Neuron (in vitro differentiated cells): ENCODE measurements around the gene PRTG.
"Not testable (repeated sequence)": the region's sequence is repeated elsewhere in the genome, so short reads cannot be mapped to it uniquely, and the experiment has no call there.

Experiments used
- H2AFZ ChIP-seq: one replicate; pipeline ENCODE4 v1.6.1; 2013; ENCODE audit warnings: low read depth, mild to moderate bottlenecking, inconsistent platforms, low read length, moderate library complexity
- H3K27me3 ChIP-seq: one replicate; pipeline ENCODE4 v1.6.1; 2013; ENCODE audit warnings: low read length; ENCODE audit not compliant: insufficient read depth
- H3K36me3 ChIP-seq: one replicate; pipeline ENCODE4 v1.6.1; 2013; ENCODE audit warnings: low read length; ENCODE audit not compliant: insufficient read depth
- H3K4me1 ChIP-seq: one replicate; pipeline ENCODE4 v1.6.1; 2013; ENCODE audit warnings: low read length; ENCODE audit not compliant: insufficient read depth
- H3K4me3 ChIP-seq: 2 replicates; pipeline ENCODE4 v1.5.1; 2013; ENCODE audit warnings: mild to moderate bottlenecking, low read length, moderate library complexity
- H3K9me3 ChIP-seq: one replicate; pipeline ENCODE4 v1.6.1; 2013; ENCODE audit warnings: low read length

PRTG gene

DNA sequence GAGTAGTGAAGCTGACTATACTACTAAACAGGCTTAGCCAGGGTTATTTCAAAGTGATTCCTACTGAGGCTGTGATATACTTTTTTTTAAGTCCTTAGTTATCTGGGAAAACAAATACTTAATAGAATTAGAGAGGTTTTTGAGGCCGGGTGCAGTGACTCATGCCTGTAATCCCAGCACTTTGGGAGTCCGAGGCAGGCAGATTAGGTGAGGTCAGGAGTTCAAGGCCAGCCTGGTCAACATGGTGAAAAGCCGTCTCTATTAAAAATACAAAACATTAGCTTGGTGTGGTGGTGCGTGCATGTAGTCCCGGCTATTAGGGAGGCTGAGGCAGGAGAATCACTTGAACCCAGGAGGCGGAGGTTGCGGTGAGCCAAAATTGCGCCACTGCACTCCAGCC, 34.2 kb downstream of the PRTG start:
- peaks cover 74% of the 10 kb centered on the region for H3K4me1 ChIP-seq
- no peak overlapping the region for H3K4me3 ChIP-seq
- H2AFZ ChIP-seq, result no peak overlapping the region
- H3K27me3 ChIP-seq, result no peaks in the 10 kb centered on the region
- peaks cover 18% of the 10 kb centered on the region for H3K36me3 ChIP-seq
- H3K9me3 ChIP-seq, result no peaks in the 10 kb centered on the region

DNA sequence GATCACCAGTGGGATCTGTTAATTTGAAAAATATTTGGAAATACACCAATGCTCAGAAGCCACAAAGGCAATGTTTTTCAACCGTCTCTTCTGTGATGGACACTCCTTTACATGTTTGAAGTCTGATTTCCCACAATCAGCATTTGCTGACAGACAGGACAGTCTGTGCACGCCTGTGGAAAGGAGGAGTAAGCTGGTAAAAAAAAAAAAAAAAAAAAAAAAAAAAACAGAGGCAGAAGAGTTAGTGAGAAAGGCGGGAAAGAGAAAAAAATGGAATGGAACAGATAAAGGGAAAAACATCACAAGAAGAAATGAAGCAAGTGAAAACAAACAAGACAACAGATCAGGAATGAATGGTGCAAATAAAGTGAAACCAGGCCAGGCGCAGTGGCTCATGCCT, 35.0 kb downstream of the PRTG start:
- no peaks in the 10 kb centered on the region for H3K9me3 ChIP-seq
- H3K36me3 ChIP-seq, result peaks cover 18% of the 10 kb centered on the region
- H3K4me1 ChIP-seq, result peaks cover 74% of the 10 kb centered on the region
- H3K27me3 ChIP-seq, result no peaks in the 10 kb centered on the region
- H3K4me3 ChIP-seq, result no peak overlapping the region
- H2AFZ ChIP-seq, result no peak overlapping the region

DNA sequence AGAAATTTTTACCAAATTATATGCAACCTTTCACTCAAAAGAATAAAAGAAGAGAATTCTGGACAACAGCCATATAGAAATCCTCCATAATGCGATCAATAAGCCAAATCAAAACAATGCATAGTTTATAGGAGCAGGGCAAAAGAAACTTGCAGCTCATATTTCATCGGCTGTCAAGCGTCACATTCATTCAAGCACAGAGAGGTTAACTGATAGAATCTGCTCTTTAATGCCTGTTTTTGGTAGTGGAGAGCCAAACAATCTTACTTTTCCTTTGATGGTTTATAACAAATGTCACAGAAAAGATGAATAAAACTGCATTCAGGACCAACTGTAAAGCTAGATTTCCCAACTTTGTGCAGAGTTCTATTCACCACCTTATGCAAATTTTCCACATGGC, 35.4 kb downstream of the PRTG start:
- H3K36me3 ChIP-seq, result peaks cover 18% of the 10 kb centered on the region
- H3K4me1 ChIP-seq, result peaks cover 74% of the 10 kb centered on the region
- H3K9me3 ChIP-seq, result no peaks in the 10 kb centered on the region
- no peak overlapping the region for H3K4me3 ChIP-seq
- H3K27me3 ChIP-seq, result no peaks in the 10 kb centered on the region
- no peak overlapping the region for H2AFZ ChIP-seq

DNA sequence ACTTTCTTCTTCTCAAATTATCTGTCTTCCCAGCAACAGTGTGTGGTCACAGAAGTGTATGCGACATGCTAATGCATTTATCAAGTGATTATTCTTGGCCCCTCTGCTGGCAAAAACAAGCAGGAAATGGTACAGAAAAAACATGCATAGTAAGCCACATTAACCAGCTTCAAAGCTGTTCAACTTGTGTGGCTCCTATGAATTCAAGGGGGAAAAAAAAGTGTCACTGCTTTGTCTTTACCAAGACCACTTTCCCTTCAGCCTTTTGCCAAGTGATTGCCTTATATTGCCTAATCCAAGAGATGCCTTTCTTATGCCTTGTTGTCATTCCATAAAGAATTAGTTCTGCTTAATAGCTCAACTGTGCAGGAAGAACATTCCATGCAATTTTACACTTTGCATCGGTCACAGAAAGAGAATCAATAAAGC, 39.1 kb downstream of the PRTG start:
- Histone ChIP-seq H3K4me1 (peaks cover 58% of the 10 kb centered on the region), H3K9me3 (peaks cover 3% of the 10 kb centered on the region), H3K36me3 (peaks cover 24% of the 10 kb centered on the region), H3K27me3 (no peaks in the 10 kb centered on the region), H2AFZ (no peak overlapping the region), H3K4me3 (no peak overlapping the region)

DNA sequence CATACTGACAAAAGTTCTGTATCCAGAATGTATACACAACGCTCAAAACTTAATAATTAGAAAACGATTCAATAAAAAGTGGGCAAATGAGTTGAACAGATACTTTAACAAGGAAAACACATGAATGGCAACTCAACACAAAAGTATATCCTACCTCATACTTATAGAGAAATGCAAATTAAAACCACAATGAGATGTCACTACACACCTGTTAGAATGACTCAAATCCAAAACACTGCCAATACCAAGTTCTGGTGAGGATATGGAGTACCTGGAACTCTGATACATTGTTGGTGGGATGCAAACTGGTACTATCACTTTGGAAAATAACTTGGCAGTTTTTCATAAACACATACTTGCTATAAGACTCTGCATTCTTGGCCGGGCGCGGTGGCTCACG, 42.1 kb downstream of the PRTG start:
- Histone ChIP-seq H3K4me1 (peaks cover 38% of the 10 kb centered on the region), H3K9me3 (peaks cover 3% of the 10 kb centered on the region), H3K4me3 (no peak overlapping the region), H3K36me3 (peaks cover 36% of the 10 kb centered on the region), H2AFZ (no peak overlapping the region), H3K27me3 (no peaks in the 10 kb centered on the region)

DNA sequence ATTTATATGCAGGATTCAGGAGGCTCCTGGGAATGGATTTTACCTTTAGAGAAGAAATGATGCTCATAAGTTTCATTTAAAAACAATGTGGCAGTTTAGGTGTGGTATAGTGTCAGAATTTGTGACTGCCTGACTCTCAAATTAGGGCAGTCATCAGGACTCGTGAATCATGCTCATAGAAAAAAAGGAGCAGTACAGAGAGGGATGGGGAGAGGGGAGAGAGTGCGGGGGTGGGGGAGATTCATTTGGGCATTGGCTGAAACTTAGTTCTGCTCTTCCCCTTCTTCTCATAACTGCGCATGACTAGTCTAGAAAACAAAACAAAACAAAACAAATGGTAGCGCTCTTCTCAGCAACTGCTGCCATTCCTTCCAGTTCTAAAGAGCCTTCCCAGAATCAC, 44.3 kb downstream of the PRTG start:
- Histone ChIP-seq H3K9me3 (peaks cover 3% of the 10 kb centered on the region), H3K4me3 (no peak overlapping the region), H3K36me3 (peaks cover 36% of the 10 kb centered on the region), H3K27me3 (no peaks in the 10 kb centered on the region), H3K4me1 (peaks cover 40% of the 10 kb centered on the region), H2AFZ (no peak overlapping the region)

DNA sequence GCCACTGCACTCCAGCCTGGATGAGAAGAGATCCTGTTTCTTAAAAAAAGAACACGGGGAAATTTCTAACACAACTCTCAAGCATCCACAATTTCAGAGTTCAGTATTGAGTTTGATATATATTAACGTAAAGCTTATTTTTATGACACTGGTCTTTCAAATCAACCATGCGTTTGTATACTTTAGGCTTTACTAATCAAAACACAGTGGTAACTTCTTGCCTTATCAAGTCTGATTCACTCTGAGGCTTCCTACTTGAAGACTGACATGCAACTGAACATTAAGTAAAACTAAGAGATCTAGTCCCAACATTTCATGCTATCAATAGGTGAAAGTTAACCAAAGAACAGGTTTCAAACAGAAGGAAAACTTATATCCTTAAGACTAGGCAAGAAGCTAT, 46.7 kb downstream of the PRTG start:
- H3K27me3 ChIP-seq, result no peaks in the 10 kb centered on the region
- H3K4me1 ChIP-seq, result peaks cover 30% of the 10 kb centered on the region
- H3K36me3 ChIP-seq, result peaks cover 49% of the 10 kb centered on the region
- H2AFZ ChIP-seq, result no peak overlapping the region
- peaks cover 3% of the 10 kb centered on the region for H3K9me3 ChIP-seq
- no peak overlapping the region for H3K4me3 ChIP-seq

DNA sequence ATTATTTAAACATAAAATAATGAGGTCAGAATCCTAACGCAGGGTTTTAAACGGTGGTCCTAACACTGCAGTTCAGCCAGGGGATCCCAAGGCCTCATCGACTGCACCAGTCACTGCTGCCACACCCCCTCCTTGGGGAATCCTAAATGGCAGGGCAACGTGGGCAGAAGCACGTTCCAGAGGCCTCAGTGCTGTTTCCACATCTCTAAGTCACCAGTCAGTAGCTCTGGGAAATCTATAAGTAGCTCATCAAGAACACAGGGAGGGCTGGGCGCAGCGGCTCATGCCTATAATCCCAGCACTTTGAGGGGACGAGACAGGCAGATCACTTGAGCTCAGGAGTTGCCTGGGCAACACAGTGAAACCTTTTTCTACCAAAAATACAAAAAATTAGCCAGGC, 47.5 kb downstream of the PRTG start:
- Histone ChIP-seq H3K9me3 (peaks cover 2% of the 10 kb centered on the region), H2AFZ (no peak overlapping the region), H3K4me1 (peaks cover 30% of the 10 kb centered on the region), H3K4me3 (no peak overlapping the region), H3K27me3 (no peaks in the 10 kb centered on the region), H3K36me3 (peaks cover 47% of the 10 kb centered on the region)

DNA sequence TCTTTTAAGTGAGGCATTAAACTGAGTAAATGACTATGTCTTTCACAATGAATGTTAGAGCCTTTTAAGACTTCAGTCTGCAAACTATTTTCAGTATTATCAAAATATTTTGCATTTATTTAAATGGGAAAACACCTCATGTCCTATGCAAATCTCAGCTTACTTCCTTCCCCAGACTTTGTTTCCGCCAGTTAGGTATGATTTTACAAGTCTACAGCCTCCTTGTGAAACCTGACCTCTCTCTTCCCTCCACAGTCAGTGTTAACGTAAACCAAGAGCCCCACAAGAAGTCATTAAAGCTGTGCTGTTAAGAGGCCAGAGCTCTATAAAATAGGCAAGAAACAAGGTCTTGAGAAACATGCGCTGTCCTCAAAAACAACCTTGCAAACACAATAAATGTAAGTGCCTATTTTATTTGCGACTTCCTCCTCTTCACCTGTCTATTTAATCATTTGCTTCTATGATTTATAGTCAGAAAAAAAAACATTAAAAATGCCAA, 48.3 kb downstream of the PRTG start:
- Histone ChIP-seq H2AFZ (no peak overlapping the region), H3K27me3 (no peaks in the 10 kb centered on the region), H3K4me3 (no peak overlapping the region), H3K9me3 (no peaks in the 10 kb centered on the region), H3K36me3 (peaks cover 50% of the 10 kb centered on the region), H3K4me1 (peaks cover 30% of the 10 kb centered on the region)

DNA sequence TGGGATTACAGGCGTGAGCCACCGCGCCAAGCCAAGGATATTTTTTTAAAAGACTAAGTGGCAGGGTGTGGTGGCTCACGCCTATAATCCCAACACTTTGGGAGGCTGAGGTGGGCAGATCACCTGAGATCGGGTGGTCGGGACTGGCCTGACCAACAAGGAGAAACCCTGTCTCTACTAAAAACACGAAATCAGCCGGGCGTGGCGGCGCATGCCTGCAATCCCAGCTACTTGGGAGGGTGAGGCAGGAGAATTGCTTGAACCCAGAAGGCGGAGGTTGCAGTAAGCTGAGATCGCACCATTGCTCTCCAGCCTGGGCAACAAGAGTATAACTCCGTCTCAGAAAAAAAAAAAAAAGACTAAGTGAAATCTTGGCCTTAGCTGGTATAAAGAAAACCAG, 49.8 kb downstream of the PRTG start:
- peaks cover 44% of the 10 kb centered on the region for H3K36me3 ChIP-seq
- H3K4me1 ChIP-seq, result peaks cover 33% of the 10 kb centered on the region
- H3K9me3 ChIP-seq, H3K27me3 ChIP-seq, H3K4me3 ChIP-seq, H2AFZ ChIP-seq: not testable (repeated sequence)

DNA sequence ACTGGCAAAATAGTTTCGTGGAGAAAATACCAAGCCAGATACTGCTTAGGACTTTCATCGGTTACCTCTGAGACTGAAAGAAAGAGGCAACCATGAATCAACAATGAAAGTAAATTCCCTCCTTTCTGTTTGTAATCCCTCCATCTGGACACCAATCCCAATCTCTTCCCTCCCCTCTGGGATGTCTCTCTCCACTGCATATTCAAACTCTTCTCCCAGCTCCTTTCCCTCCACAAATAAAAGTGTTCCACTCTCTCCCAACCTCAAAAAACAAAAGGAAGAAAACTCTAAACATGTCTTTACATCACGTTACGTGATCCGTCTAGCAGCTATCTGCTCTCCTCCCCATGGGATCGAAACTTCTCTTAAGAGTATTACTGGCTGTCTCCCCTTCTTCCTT, 55.2 kb downstream of the PRTG start:
- H3K4me1 ChIP-seq, result peaks cover 25% of the 10 kb centered on the region
- H3K9me3 ChIP-seq, result no peaks in the 10 kb centered on the region
- H3K27me3 ChIP-seq, result no peaks in the 10 kb centered on the region
- peaks cover 54% of the 10 kb centered on the region for H3K36me3 ChIP-seq
- no peak overlapping the region for H2AFZ ChIP-seq
- no peak overlapping the region for H3K4me3 ChIP-seq

DNA sequence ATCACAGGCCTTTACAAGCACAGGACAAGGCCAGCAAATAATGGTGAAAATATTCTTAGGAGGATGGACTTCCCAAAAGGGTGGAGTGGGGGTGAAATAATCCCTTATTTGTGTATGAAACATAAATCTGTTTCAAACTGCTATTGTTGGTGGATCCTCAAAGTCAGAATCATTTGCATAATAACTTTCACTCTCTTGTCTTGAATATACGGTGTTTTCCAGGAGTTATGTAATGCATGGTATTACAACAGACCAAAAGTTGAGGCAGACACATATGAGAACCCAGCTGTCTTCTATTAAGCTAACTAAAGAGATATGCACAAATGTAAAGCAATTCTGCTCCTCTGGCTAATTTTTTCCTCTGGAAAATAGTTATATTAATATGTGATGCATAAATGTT, 57.7 kb downstream of the PRTG start:
- Histone ChIP-seq H2AFZ (no peak overlapping the region), H3K4me1 (peaks cover 25% of the 10 kb centered on the region), H3K36me3 (peaks cover 60% of the 10 kb centered on the region), H3K9me3 (no peaks in the 10 kb centered on the region), H3K27me3 (no peaks in the 10 kb centered on the region), H3K4me3 (no peak overlapping the region)

DNA sequence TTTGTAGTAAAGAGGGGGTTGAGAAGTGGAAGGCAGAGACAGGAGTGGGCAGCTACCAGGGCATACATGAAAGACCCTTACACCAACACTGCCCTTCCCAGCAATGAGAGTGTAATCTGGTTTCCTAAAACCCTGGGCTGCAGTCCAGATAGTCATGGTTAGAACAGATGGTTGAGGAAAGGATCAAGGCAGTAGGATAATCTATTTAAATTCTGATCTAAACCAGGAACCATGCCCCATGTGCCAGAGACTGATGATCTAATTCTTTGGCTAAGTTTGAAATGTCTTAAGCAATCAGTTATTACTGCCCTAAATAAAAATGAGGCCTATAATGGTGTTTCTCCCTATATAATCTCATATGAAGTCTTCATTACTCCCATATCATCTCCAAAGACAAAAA, 59.6 kb downstream of the PRTG start:
- no peaks in the 10 kb centered on the region for H3K27me3 ChIP-seq
- H3K9me3 ChIP-seq, result no peaks in the 10 kb centered on the region
- H3K4me1 ChIP-seq, result peaks cover 29% of the 10 kb centered on the region
- H2AFZ ChIP-seq, result no peak overlapping the region
- no peak overlapping the region for H3K4me3 ChIP-seq
- H3K36me3 ChIP-seq, result peaks cover 67% of the 10 kb centered on the region

DNA sequence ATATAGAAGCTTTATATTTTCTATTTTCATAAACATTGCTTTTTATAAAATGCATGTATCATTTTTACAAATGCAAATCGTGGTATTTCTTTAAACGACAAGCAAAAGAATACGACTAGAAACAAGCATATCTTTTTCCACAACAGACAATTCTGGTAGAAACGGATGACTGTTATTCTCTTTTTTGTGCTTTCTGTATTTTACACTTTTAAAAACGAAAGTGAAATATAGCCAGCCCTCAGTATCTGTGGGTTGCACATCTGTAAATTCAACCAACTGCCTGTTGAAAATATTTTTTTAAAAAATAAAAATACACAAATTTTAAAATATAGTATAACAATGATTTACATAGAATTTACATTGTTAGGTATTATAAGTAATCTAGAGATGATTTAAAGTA, 61.3 kb downstream of the PRTG start:
- Histone ChIP-seq H3K4me3 (no peak overlapping the region), H3K9me3 (no peaks in the 10 kb centered on the region), H3K36me3 (peaks cover 71% of the 10 kb centered on the region), H3K27me3 (no peaks in the 10 kb centered on the region), H2AFZ (no peak overlapping the region), H3K4me1 (peaks cover 31% of the 10 kb centered on the region)
